Astrocyte (in vitro differentiated cells and primary cell): ENCODE measurements around the gene PRELID3B.

Experiments
- CTCF ChIP-seq: IDR thresholded peaks from 2 replicates; pipeline ENCODE4 v1.5.1; 2011; ENCODE audit warnings: low read depth, mild to moderate bottlenecking, inconsistent platforms, low read length, moderate library complexity; ENCODE audit not compliant: insufficient read depth
- EZH2 ChIP-seq: IDR thresholded peaks from 2 replicates; pipeline ENCODE4 v1.6.1; 2012; ENCODE audit warnings: mild to moderate bottlenecking, low read length, inconsistent platforms; ENCODE audit not compliant: insufficient read depth

GRCh38 chr20:59008715-59009336, 33.8 kb downstream of the PRELID3B start:
- TF ChIP-seq CTCF: no peak
- TF ChIP-seq EZH2: no peak
